HCT116 (cell line): ENCODE results near the gene SMIM23. TPM values are rescaled to one million over a fixed set of nuclear protein-coding genes. Genes with fewer than 3 reads are reported as not detected.

Experiments
- ATAC-seq: fragments of 200-7000 bp; cut with Tn5 transposase; 2 replicates; pipeline ENCODE4 v1.9.1; 2020; ENCODE audit warnings: mild to moderate bottlenecking, moderate library complexity
- BruUV-seq: library from RNA; stranded (reverse); fragments of 400-500 nt; replicated peaks from 2 replicates; lab custom pipeline; 2021; lab: Mats Ljungman, UMichigan
- CTCF ChIA-PET: fragments of 300-600 bp; sonication (Branson Sonifier 250); formaldehyde crosslinking; loops from one replicate; lab custom pipeline; 2021; ENCODE audit warnings: antibody characterized with exemption; lab: Charles Lee
- POLR2A ChIA-PET: fragments of 300-600, 350-600 bp; sonication (Branson Sonifier 250); formaldehyde crosslinking; loops from one replicate; lab custom pipeline; 2021; ENCODE audit warnings: antibody characterized with exemption; lab: Charles Lee
- RAD21 ChIA-PET, 2 experiments: fragments of 300-600 bp; sonication (Branson Sonifier 250); formaldehyde crosslinking; loops; one replicate each; lab custom pipeline; 2023; ENCODE audit warnings: low total read pairs in 2 of 2; ENCODE audit not compliant: uncharacterized antibody in 2 of 2, unreplicated experiment in 2 of 2, low non-redundant PET in 1 of 2; lab: Charles Lee
- DNase-seq: peaks from one replicate; pipeline ENCODE4 v3.0.0-alpha.2; 2010; ENCODE audit warnings: low read depth, low spot score
- H2AFZ ChIP-seq: fragments of 200-600 bp; shearing (Covaris generic), sonication (generic); 2 replicates; pipeline ENCODE4 v1.6.1; 2017; ENCODE audit warnings: low read depth, mixed run types, mixed read lengths, antibody characterized with exemption, low read length; ENCODE audit not compliant: poor library complexity, severe bottlenecking
- H3K27ac ChIP-seq: 2 replicates; pipeline ENCODE4 v1.5.1; 2012; ENCODE audit warnings: low read depth, low read length
- H3K27me3 ChIP-seq: fragments of 200-600 bp; sonication (generic); 2 replicates; pipeline ENCODE4 v1.6.1; 2016; ENCODE audit warnings: mixed run types, low read length, mixed read lengths; ENCODE audit not compliant: insufficient read depth
- H3K36me3 ChIP-seq, 2 experiments: fragments of 200-500 bp in 1 of 2; fragments of 200-600 bp in 1 of 2; sonication (Bioruptor generic) in 1 of 2; sonication (generic) in 1 of 2; 2 replicates each; pipeline versions ENCODE4 v1.5.1 to v1.6.1; 2014 to 2016; ENCODE audit warnings: low read length in 2 of 2, inconsistent platforms in 1 of 2, mixed read lengths in 1 of 2, mixed run types in 1 of 2; ENCODE audit not compliant: insufficient read depth in 2 of 2, control insufficient read depth in 1 of 2
- H3K4me1 ChIP-seq, 2 experiments: fragments of 200-600 bp in 1 of 2; sonication (generic) in 1 of 2; 2 replicates each; pipeline versions ENCODE4 v1.5.1 to v1.6.1; 2012 to 2017; ENCODE audit warnings: low read length in 2 of 2, inconsistent platforms in 1 of 2, mild to moderate bottlenecking in 1 of 2, mixed read lengths in 1 of 2, mixed run types in 1 of 2, moderate library complexity in 1 of 2; ENCODE audit not compliant: insufficient read depth in 2 of 2, control insufficient read depth in 1 of 2
- H3K4me2 ChIP-seq: fragments of 200-600 bp; sonication (generic); 2 replicates; pipeline ENCODE4 v1.6.1; 2017; ENCODE audit warnings: mixed run types, low read length, mixed read lengths
- H3K4me3 ChIP-seq, 2 experiments: fragments of 200-600 bp in 1 of 2; sonication (generic) in 1 of 2; replicated peaks in 1 of 2; 2 replicates each; pipeline ENCODE4 v1.5.1; 2011 to 2016; ENCODE audit warnings: low read length in 2 of 2, control low read depth in 1 of 2, low read depth in 1 of 2, mild to moderate bottlenecking in 1 of 2, mixed read lengths in 1 of 2, mixed run types in 1 of 2
- H3K79me2 ChIP-seq: fragments of 200-600 bp; sonication (generic); 2 replicates; pipeline ENCODE4 v1.6.1; 2017; ENCODE audit warnings: mild to moderate bottlenecking, mixed run types, low read length, moderate library complexity, mixed read lengths; ENCODE audit not compliant: insufficient read depth
- H3K9ac ChIP-seq: fragments of 200-600 bp; sonication (generic); 2 replicates; pipeline ENCODE4 v1.6.1; 2016; ENCODE audit warnings: low read length, mixed read lengths
- H3K9me2 ChIP-seq: fragments of 200-600 bp; sonication (generic), shearing (Covaris generic); 2 replicates; pipeline ENCODE4 v1.6.1; 2017; ENCODE audit warnings: mixed run types, mild to moderate bottlenecking, moderate library complexity; ENCODE audit not compliant: insufficient read depth
- H3K9me3 ChIP-seq, 2 experiments: fragments of 200-500 bp in 1 of 2; fragments of 200-600 bp in 1 of 2; sonication (Bioruptor generic) in 1 of 2; sonication (generic) in 1 of 2; 2 replicates each; pipeline ENCODE4 v1.6.1; 2014 to 2017; ENCODE audit warnings: low read length in 2 of 2, mixed read lengths in 2 of 2, inconsistent platforms in 1 of 2, low read depth in 1 of 2, mild to moderate bottlenecking in 1 of 2, mixed run types in 1 of 2, moderate library complexity in 1 of 2; ENCODE audit not compliant: control insufficient read depth in 1 of 2, insufficient read depth in 1 of 2
- H4K20me1 ChIP-seq: fragments of 200-600 bp; sonication (generic), shearing (Covaris generic); 2 replicates; pipeline ENCODE4 v1.6.1; 2017; ENCODE audit warnings: mixed run types, mild to moderate bottlenecking, moderate library complexity; ENCODE audit not compliant: insufficient read depth
- ATF3 ChIP-seq: IDR thresholded peaks from 2 replicates; pipeline ENCODE4 v1.6.1; 2012
- CBX3 ChIP-seq: IDR thresholded peaks from 2 replicates; pipeline ENCODE4 v1.6.1; 2012; ENCODE audit warnings: low read depth
- CEBPB ChIP-seq: IDR thresholded peaks from 2 replicates; pipeline ENCODE4 v1.6.1; 2012; ENCODE audit warnings: low read depth
- CTCF ChIP-seq, 3 experiments: fragments of 200-600 bp in 1 of 3; sonication (generic) in 1 of 3; IDR thresholded peaks in 2 of 3; conservative IDR thresholded peaks in 1 of 3; 2 replicates each; pipeline ENCODE4 v1.5.1; 2012 to 2017; ENCODE audit warnings: low read depth in 2 of 3, low read length in 2 of 3, antibody characterized with exemption in 1 of 3, borderline replicate concordance in 1 of 3, control low read depth in 1 of 3, mild to moderate bottlenecking in 1 of 3, mixed read lengths in 1 of 3, mixed run types in 1 of 3, moderate library complexity in 1 of 3; ENCODE audit not compliant: insufficient read depth in 1 of 3
- ELF1 ChIP-seq: IDR thresholded peaks from 2 replicates; pipeline ENCODE4 v1.6.1; 2012; ENCODE audit warnings: low read depth, borderline replicate concordance
- EZH2 ChIP-seq: fragments of 200-600 bp; sonication (generic); IDR thresholded peaks from 2 replicates; pipeline ENCODE4 v1.6.1; 2017; ENCODE audit warnings: antibody characterized with exemption, mixed run types
- EZH2phosphoT487 ChIP-seq: fragments of 200-600 bp; IDR thresholded peaks from 2 replicates; pipeline ENCODE4 v1.6.1; 2018; ENCODE audit warnings: antibody characterized with exemption, borderline replicate concordance
- FOSL1 ChIP-seq: IDR thresholded peaks from 2 replicates; pipeline ENCODE4 v1.6.1; 2012; ENCODE audit warnings: low read depth
- JUND ChIP-seq: IDR thresholded peaks from 2 replicates; pipeline ENCODE4 v1.6.1; 2012
- MAX ChIP-seq: IDR thresholded peaks from 2 replicates; pipeline ENCODE4 v1.6.1; 2012
- POLR2A ChIP-seq: IDR thresholded peaks from 2 replicates; pipeline ENCODE4 v1.7.0; 2011; ENCODE audit warnings: borderline replicate concordance; ENCODE audit not compliant: insufficient read depth, insufficient read length; ENCODE audit errors: extremely low read depth
- POLR2AphosphoS5 ChIP-seq: IDR thresholded peaks from 2 replicates; pipeline ENCODE4 v1.6.1; 2011; ENCODE audit warnings: mild to moderate bottlenecking, low read depth, low read length, moderate library complexity
- RAD21 ChIP-seq: IDR thresholded peaks from 2 replicates; pipeline ENCODE4 v1.6.1; 2012; ENCODE audit warnings: low read depth, mild to moderate bottlenecking
- SIN3A ChIP-seq: IDR thresholded peaks from 2 replicates; pipeline ENCODE4 v1.6.1; 2012; ENCODE audit warnings: low read depth
- SRF ChIP-seq: IDR thresholded peaks from 2 replicates; pipeline ENCODE4 v1.6.1; 2012; ENCODE audit warnings: low read depth
- YY1 ChIP-seq: IDR thresholded peaks from 2 replicates; pipeline ENCODE4 v1.6.1; 2011; ENCODE audit warnings: low read length, low read depth, moderate library complexity, mild to moderate bottlenecking; ENCODE audit not compliant: insufficient replicate concordance; ENCODE audit errors: extremely low read depth
- ZFX ChIP-seq: fragments of 450-650 bp; IDR thresholded peaks from 2 replicates; pipeline ENCODE4 v1.6.1; 2017
- ZNF274 ChIP-seq: fragments of 200-500 bp; sonication (Bioruptor generic); IDR thresholded peaks from 2 replicates; pipeline ENCODE4 v1.6.1; 2014; ENCODE audit warnings: mild to moderate bottlenecking, low read depth, low read length, inconsistent platforms
- intact Hi-C: fragments of 100-400 bp; cut with micrococcal nuclease; formaldehyde crosslinking; loops from 2 replicates; pipeline ENCODE4 v1.10.0; 2022
- total RNA-seq: library from RNA; stranded (reverse); gene quantifications from one replicate; pipeline ENCODE4 v1.2.1, GENCODE V29; 2021; ENCODE audit not compliant: unreplicated experiment
- TF ChIP-seq, protein P1 (sequence below): IDR thresholded peaks from 2 replicates; pipeline ENCODE4 v1.6.1; 2011; ENCODE audit warnings: mild to moderate bottlenecking, low read length, moderate library complexity; ENCODE audit not compliant: insufficient replicate concordance; ENCODE audit errors: extremely low read depth
- TF ChIP-seq, protein P2 (sequence below): IDR thresholded peaks from 2 replicates; pipeline ENCODE4 v1.6.1; 2012; ENCODE audit warnings: low read depth

Gene SMIM23
- total RNA-seq, 1 experiment from 2014 or later: not detected

- no peaks in the 10 kb centered on the region for H3K36me3 ChIP-seq
- intact Hi-C loops: no loop called here
- no peak overlapping the region for H3K4me2 ChIP-seq
- H3K27me3 ChIP-seq: no peaks in the 10 kb centered on the region
- no peak overlapping the region for H2AFZ ChIP-seq
- H4K20me1 ChIP-seq: no peaks in the 10 kb centered on the region
- no peak for ATAC-seq
- BruUV-seq: no TSS peak
- no peak overlapping the region for H3K27ac ChIP-seq
- no peaks in the 10 kb centered on the region for H3K4me1 ChIP-seq
- TF ChIP-seq POLR2AphosphoS5 (no peak), ELF1 (no peak), FOSL1 (no peak), ATF3 (no peak), CTCF (IDR thresholded peaks at IDR 0.05 in 2 of 3, conservative IDR thresholded peaks at IDR 0.05 in 1 of 3; ENCODE audit: borderline replicate concordance in 1 of 3, insufficient read depth in 1 of 3, low read depth in 2 of 3, low read length in 2 of 3) (no peak), YY1 (no peak), ZFX (no peak), RAD21 (no peak), ZNF274 (no peak), EZH2phosphoT487 (no peak), SIN3A (no peak), JUND (no peak), CBX3 (no peak), CEBPB (no peak), EZH2 (no peak), POLR2A (no peak), MAX (no peak), SRF (no peak)
- TF ChIP-seq, protein P1, sequence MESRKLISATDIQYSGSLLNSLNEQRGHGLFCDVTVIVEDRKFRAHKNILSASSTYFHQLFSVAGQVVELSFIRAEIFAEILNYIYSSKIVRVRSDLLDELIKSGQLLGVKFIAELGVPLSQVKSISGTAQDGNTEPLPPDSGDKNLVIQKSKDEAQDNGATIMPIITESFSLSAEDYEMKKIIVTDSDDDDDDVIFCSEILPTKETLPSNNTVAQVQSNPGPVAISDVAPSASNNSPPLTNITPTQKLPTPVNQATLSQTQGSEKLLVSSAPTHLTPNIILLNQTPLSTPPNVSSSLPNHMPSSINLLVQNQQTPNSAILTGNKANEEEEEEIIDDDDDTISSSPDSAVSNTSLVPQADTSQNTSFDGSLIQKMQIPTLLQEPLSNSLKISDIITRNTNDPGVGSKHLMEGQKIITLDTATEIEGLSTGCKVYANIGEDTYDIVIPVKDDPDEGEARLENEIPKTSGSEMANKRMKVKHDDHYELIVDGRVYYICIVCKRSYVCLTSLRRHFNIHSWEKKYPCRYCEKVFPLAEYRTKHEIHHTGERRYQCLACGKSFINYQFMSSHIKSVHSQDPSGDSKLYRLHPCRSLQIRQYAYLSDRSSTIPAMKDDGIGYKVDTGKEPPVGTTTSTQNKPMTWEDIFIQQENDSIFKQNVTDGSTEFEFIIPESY: no peak
- TF ChIP-seq, protein P2, sequence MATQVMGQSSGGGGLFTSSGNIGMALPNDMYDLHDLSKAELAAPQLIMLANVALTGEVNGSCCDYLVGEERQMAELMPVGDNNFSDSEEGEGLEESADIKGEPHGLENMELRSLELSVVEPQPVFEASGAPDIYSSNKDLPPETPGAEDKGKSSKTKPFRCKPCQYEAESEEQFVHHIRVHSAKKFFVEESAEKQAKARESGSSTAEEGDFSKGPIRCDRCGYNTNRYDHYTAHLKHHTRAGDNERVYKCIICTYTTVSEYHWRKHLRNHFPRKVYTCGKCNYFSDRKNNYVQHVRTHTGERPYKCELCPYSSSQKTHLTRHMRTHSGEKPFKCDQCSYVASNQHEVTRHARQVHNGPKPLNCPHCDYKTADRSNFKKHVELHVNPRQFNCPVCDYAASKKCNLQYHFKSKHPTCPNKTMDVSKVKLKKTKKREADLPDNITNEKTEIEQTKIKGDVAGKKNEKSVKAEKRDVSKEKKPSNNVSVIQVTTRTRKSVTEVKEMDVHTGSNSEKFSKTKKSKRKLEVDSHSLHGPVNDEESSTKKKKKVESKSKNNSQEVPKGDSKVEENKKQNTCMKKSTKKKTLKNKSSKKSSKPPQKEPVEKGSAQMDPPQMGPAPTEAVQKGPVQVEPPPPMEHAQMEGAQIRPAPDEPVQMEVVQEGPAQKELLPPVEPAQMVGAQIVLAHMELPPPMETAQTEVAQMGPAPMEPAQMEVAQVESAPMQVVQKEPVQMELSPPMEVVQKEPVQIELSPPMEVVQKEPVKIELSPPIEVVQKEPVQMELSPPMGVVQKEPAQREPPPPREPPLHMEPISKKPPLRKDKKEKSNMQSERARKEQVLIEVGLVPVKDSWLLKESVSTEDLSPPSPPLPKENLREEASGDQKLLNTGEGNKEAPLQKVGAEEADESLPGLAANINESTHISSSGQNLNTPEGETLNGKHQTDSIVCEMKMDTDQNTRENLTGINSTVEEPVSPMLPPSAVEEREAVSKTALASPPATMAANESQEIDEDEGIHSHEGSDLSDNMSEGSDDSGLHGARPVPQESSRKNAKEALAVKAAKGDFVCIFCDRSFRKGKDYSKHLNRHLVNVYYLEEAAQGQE: no peak
- no peak overlapping the region for H3K9ac ChIP-seq
- H3K9me2 ChIP-seq: no peaks in the 10 kb centered on the region
- ChIA-PET POLR2A (no interaction called here), CTCF (no interaction called here), RAD21 (no interaction called here)
- no peak for DNase-seq
- H3K4me3 ChIP-seq: no peak overlapping the region
- H3K9me3 ChIP-seq: no peaks in the 10 kb centered on the region
- no peaks in the 10 kb centered on the region for H3K79me2 ChIP-seq
Measured at GRCh38 chr5:171774418-171774817, 11.2 kb upstream of the SMIM23 start.
